OCI-LY3 (cell line): ENCODE results near the gene VTCN1.

Experiments
- EZH2phosphoT487 ChIP-seq: fragments of 200-600 bp; shearing (Covaris generic); IDR thresholded peaks from 2 replicates; pipeline ENCODE4 v1.6.1; 2018; ENCODE audit warnings: antibody characterized with exemption, mixed run types, low read depth
- TF ChIP-seq, protein P1 (sequence below): fragments of 200-600, 300-600 bp; sonication (generic); IDR thresholded peaks from 2 replicates; pipeline ENCODE4 v1.5.1; 2014; ENCODE audit warnings: antibody characterized with exemption, low read length, low read depth

DNA sequence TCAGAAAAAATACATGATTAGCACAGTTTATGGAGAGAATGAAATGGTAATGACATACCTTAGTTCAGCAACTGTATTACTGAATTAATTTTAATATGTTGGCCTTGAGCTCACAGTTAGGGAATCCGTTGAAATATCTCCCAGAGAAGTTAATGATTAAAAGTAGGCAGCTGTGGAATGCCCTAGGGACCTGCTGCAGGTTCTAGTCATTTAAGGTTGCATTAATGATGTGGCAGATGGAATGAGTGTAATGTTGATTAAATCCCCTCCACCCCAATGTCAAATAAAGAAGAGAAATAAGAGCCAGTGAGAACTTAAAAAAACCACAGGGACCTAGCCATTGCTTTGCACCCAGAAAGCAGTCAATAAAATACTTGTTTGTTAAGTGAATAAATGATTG, 48.8 kb downstream of the VTCN1 start:
- TF ChIP-seq, protein P1, sequence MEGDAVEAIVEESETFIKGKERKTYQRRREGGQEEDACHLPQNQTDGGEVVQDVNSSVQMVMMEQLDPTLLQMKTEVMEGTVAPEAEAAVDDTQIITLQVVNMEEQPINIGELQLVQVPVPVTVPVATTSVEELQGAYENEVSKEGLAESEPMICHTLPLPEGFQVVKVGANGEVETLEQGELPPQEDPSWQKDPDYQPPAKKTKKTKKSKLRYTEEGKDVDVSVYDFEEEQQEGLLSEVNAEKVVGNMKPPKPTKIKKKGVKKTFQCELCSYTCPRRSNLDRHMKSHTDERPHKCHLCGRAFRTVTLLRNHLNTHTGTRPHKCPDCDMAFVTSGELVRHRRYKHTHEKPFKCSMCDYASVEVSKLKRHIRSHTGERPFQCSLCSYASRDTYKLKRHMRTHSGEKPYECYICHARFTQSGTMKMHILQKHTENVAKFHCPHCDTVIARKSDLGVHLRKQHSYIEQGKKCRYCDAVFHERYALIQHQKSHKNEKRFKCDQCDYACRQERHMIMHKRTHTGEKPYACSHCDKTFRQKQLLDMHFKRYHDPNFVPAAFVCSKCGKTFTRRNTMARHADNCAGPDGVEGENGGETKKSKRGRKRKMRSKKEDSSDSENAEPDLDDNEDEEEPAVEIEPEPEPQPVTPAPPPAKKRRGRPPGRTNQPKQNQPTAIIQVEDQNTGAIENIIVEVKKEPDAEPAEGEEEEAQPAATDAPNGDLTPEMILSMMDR = no peak
- no peak for TF ChIP-seq EZH2phosphoT487
